ENCODE data around the gene MYRIP.
A peak's percentile ranks its signal among the peaks of the same experiment; 100 is the strongest.

MYRIP gene

GRCh38 chr3:40191850-40192448 is 382.5 kb downstream of the MYRIP start:
- ATAC-seq, result no peak

DNA sequence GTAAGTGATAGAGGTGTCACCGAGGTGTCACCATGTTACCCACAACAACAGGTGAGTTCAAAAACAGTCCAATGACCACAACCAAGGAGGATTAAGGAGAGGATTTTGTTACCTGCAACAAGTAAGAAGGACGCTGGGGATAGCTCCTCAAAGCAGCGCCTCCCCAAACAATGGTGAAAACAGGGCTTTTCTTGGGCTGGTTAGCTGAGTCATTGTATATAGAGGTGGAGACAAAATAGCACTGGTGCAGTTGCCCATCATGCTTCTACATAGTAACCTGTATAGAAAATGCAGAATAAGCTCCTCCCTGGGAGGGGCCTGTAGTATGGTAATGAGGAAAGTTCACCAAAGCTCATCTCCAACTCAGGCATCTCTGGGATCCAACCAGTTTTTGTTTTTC is 383.2 kb downstream of the MYRIP start:
- ATAC-seq, result no peak

DNA sequence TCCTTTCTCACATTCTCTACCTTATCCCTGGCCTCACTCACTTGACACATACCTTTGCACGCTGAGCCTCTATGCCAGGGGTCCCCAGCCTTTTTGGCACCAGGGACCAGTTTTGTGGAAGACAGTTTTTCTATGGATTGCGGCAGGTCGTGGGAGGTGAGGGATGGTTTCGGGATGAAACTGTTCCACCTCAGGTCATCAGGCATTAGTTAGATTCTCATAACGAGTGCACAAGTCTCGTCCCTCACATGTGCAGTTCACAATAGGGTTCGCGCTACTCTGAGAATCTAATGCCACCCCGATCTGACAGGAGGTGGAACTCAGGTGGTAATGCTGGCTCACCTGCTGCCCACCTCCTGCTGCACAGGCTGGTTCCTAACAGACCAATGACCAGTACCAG is 387.6 kb downstream of the MYRIP start:
- no peak for ATAC-seq

- no peak for ATAC-seq
Observed at GRCh38 chr3:40200692-40201316, 391.4 kb downstream of the MYRIP start.

DNA sequence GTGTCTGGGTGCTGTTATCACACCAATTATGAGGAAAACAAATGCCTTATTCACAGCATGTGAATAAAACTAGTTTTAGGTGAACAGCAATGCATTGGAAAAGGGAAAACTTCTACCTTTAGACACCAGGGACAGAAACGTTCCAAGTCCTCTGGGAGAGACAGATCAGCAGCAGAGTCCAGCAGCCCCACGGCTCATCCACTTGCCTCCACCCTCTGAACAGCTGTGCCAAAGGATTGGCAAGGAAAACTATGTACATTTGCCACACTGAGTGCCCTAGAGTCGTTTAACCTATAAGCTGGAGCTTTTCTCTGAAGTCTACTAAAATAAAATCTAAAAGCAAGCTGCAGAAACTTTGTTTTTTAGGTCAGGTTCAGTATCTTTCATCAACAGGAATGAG is 392.4 kb downstream of the MYRIP start:
- ATAC-seq, result no peak

DNA sequence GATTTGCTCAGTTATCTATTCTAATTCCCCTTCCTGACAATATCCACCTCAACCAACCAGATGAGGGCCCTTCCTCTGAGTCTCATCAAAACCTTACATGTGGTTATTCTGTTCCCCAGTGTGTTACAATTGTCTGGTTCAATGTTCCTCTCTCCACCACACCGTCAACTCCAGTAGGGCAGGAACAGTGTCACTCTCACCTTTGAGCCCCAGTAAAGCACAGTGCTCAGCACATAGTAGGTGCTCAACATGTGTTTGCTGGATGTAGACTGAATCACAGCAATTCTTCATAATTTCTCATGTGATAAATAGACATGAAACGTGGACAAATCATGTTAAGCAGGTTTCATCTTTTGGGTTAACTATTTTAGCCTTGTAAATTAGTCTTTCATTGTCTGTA is 397.1 kb downstream of the MYRIP start:
- ATAC-seq, result no peak

- ATAC-seq, result no peak
Observed at GRCh38 chr3:40207796-40208195, 398.4 kb downstream of the MYRIP start.

GRCh38 chr3:40208251-40208650 is 398.8 kb downstream of the MYRIP start:
- ATAC-seq, result no peak

GRCh38 chr3:40211579-40211978 is 402.2 kb downstream of the MYRIP start:
- ATAC-seq, result no peak

DNA sequence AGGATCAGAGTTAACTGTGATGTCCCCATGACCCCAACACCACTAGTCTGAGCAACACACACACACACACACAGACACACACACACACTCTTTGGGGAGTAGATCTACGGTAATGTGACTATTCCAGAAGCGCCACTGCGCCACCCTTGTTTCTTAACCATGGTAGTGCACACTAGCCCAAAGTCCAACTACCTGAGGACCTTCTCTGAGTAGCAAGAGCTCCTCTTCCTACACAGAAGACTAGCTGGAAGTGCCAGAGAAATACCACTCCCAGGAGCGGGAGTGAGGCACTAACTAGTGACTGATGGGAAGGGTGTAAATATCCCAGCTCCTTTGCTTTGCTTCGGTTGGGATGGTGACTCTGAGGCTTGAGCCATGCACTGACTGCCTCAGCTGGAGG is 404.1 kb downstream of the MYRIP start:
- ATAC-seq, result no peak

- no peak for ATAC-seq
Observed at GRCh38 chr3:40215015-40215414, 405.6 kb downstream of the MYRIP start.

DNA sequence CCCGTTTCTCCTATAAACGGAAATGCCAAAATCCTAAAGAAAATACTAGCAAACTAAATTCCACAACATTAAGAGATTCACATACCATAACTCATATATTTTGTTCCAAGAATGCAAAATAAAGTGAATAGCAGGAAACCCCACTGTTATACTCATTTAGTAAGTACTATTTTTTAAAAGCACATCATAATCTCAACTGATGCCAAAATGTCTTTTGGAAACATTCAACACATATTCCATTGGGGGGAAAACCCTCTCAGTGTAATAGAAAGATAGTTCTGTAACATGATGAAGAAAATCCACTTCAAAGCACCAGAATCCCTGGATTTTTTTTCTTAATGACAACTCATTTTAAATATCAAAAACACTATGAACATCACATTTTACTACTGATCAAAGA is 407.1 kb downstream of the MYRIP start:
- ATAC-seq, result no peak

DNA sequence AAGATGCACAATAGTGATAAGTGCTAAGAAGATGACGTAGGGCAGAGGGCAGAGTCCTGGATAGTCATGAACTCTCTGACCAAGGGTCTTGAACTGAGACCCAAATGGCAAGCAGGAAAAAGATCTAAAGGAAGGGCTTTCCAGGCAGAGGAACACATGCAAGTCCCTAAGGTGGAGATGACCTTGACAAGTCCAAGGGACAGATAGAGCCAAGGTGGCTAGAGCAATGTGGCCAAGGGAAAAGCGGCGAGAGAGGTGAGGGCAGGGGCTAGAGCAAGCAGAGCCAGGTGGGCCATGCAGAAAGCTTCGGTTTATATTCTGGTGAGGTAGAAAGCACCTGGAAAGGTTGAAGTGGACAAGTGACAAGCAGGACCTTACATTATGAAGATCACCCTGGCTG is 414.4 kb downstream of the MYRIP start:
- ATAC-seq, result no peak

GRCh38 chr3:40224796-40225515 is 415.5 kb downstream of the MYRIP start:
- ATAC-seq, result no peak

DNA sequence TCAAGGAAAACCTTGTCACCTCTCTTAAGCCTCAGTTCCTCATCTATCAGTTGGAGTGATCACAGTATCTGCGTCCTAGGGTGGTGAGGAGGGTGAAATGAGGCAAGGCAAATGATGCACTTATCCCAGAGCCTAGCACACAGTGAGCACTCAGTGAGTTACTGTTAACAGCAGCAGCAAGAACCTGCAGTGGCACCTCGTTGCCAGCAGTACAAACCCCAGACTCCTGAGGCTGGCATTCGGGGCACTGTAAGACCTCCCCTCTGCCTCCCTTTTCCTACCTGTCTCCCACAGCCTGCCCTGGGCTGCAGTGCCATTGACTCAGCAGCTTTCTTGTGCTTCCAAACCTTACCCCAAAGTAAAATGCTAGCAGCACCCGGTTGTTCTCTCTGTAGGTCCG is 417.2 kb downstream of the MYRIP start:
- no peak for ATAC-seq

DNA sequence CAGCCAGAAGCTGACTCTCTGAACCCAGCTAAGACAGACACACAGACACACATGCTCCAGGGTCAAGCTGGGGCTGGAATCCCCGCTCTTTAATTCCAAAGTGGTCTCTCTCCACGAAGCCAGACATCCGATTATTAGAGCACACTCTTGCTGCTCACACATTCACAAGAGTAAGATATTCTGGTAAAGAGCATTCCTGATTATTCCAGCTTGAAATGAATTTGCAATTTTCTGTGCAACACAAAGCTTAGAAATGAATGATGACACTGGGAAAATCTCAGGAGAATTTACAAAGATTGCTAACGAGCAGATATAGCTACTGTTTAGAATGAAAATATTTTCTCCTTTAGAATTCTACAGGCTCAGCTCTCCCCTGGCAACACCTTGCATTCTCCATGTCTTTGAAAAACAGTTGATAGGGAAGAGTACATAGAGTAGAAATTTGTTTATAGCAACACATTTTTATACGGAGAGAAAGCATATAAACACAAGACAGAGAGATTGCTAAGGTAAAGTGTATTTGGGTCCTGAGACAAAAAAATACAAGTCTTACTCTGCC is 419.5 kb downstream of the MYRIP start:
- ATAC-seq, result no peak

GRCh38 chr3:40229386-40229785 is 420.0 kb downstream of the MYRIP start:
- peak in 1 of 2 donors; percentile 20 for ATAC-seq

- no peak for ATAC-seq
Observed at GRCh38 chr3:40229963-40230362, 420.6 kb downstream of the MYRIP start.

GRCh38 chr3:40230382-40230781 is 421.0 kb downstream of the MYRIP start:
- no peak for ATAC-seq

- ATAC-seq, result no peak
Observed at GRCh38 chr3:40232626-40233025, 423.2 kb downstream of the MYRIP start.

GRCh38 chr3:40237159-40237558 is 427.8 kb downstream of the MYRIP start:
- no peak for ATAC-seq

GRCh38 chr3:40237889-40238571 is 428.6 kb downstream of the MYRIP start:
- ATAC-seq, result no peak

DNA sequence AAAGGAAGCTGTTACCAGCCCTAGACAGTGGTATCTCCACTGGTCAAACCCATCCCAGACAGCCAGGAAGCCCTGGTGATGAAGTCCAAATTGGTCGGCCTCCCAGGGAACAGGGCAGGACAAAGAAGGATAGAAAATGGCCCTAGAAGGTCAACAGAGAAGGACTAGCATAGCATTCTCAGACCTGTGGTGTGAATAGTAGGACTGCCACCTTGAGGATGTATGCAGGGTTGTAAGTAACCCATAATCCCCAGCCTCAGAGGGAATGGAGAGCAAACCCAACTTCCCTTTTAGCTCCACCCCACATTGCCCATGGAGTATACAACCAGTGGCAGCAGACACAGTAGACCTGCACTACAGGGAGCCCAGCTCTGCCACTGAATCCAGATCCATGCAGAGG is 431.5 kb downstream of the MYRIP start:
- ATAC-seq, result no peak
